ENCODE measurements around the gene PMIS2. TPM values are rescaled to one million over a fixed set of nuclear protein-coding genes. Genes with fewer than 3 reads are reported as not detected.

Gene PMIS2
- polyA plus RNA-seq, 3 donors: not detected

- Mint-ChIP-seq H3K4me1 (peaks cover 30% of the 10 kb centered on the region), H3K27ac (no peak overlapping the region), H3K36me3 (peaks cover 0 to 3% of the 10 kb centered on the region in 2 donors), H3K27me3 (ENCODE audit: low read depth in 3 of 3) (peaks cover 0 to 7% (median 2%) of the 10 kb centered on the region in 3 donors), H3K9me3 (peaks cover 14 to 38% (median 36%) of the 10 kb centered on the region in 7 donors), H3K4me3 (no peak overlapping the region)
- Histone ChIP-seq H3K9ac (ENCODE audit: insufficient read depth, low read length, poor library complexity, severe bottlenecking) (no peak overlapping the region), H3K36me3 (replicated peaks in 1 of 2; ENCODE audit: control insufficient read depth in 1 of 2, insufficient read depth in 2 of 2, low read length in 2 of 2) (no peaks in the 10 kb centered on the region), H3K4me1 (ENCODE audit: control insufficient read depth in 1 of 2, insufficient read depth in 2 of 2, low read length in 2 of 2) (peaks cover 26 to 27% of the 10 kb centered on the region in 2 donors), H3K27ac (ENCODE audit: low read depth in 1 of 2, low read length in 2 of 2) (no peak overlapping the region), H2AFZ (ENCODE audit: insufficient read depth, low read depth, low read length, poor library complexity, severe bottlenecking) (no peak overlapping the region), H3K9me3 (replicated peaks in 1 of 2; ENCODE audit: control insufficient read depth in 1 of 2, insufficient read depth in 1 of 2, low read length in 2 of 2) (peaks cover 27 to 31% of the 10 kb centered on the region in 2 donors), H3K79me2 (ENCODE audit: insufficient read depth, low read length) (peaks cover under 1% of the 10 kb centered on the region), H4K20me1 (ENCODE audit: insufficient read depth, low read length) (no peaks in the 10 kb centered on the region), H3K27me3 (ENCODE audit: control insufficient read depth in 2 of 2, insufficient read depth in 2 of 2, low read length in 2 of 2) (no peaks in the 10 kb centered on the region), H3K4me3 (replicated peaks in 1 of 3; ENCODE audit: low read depth in 2 of 3, low read length in 3 of 3) (no peak overlapping the region), H3K4me2 (replicated peaks; ENCODE audit: extremely low read depth, low read length, poor library complexity, severe bottlenecking) (no peak overlapping the region)
- DNase-seq: no peak
- WGBS (ENCODE audit: insufficient coverage): no CpG with 5 or more reads among the region's 3 CpGs
- intact Hi-C loops (cut with micrococcal nuclease): no loop called here
- TF ChIP-seq CTCF (IDR thresholded peaks at IDR 0.05): no peak
Observed at GRCh38 chr19:35607661-35608060, 21.7 kb downstream of the PMIS2 start.

- Mint-ChIP-seq H3K4me3 (no peak overlapping the region), H3K27me3 (ENCODE audit: low read depth in 3 of 3) (peaks cover 0 to 7% (median 2%) of the 10 kb centered on the region in 3 donors), H3K9me3 (peaks cover 14 to 38% (median 36%) of the 10 kb centered on the region in 7 donors), H3K36me3 (peaks cover 0 to 3% of the 10 kb centered on the region in 2 donors), H3K4me1 (peaks cover 35% of the 10 kb centered on the region), H3K27ac (no peak overlapping the region)
- H3K27me3 ChIP-seq (ENCODE audit: control insufficient read depth in 2 of 2, insufficient read depth in 2 of 2, low read length in 2 of 2): no peaks in the 10 kb centered on the region
- H3K9me3 ChIP-seq (replicated peaks in 1 of 2; ENCODE audit: control insufficient read depth in 1 of 2, insufficient read depth in 1 of 2, low read length in 2 of 2): peaks cover 27 to 31% of the 10 kb centered on the region in 2 donors
- DNase-seq: no peak
- intact Hi-C loops (cut with micrococcal nuclease): no loop called here
- no peaks in the 10 kb centered on the region for H4K20me1 ChIP-seq (ENCODE audit: insufficient read depth, low read length)
- H3K4me3 ChIP-seq (replicated peaks in 1 of 3; ENCODE audit: low read depth in 2 of 3, low read length in 3 of 3): no peak overlapping the region
- no peak overlapping the region for H3K27ac ChIP-seq (ENCODE audit: low read depth in 1 of 2, low read length in 2 of 2)
- H3K4me2 ChIP-seq (replicated peaks; ENCODE audit: extremely low read depth, low read length, poor library complexity, severe bottlenecking): no peak overlapping the region
- no peak overlapping the region for H2AFZ ChIP-seq (ENCODE audit: insufficient read depth, low read depth, low read length, poor library complexity, severe bottlenecking)
- TF ChIP-seq CTCF (IDR thresholded peaks at IDR 0.05): no peak
- peaks cover 32 to 33% of the 10 kb centered on the region in 2 donors for H3K4me1 ChIP-seq (ENCODE audit: control insufficient read depth in 1 of 2, insufficient read depth in 2 of 2, low read length in 2 of 2)
- no peaks in the 10 kb centered on the region for H3K36me3 ChIP-seq (replicated peaks in 1 of 2; ENCODE audit: control insufficient read depth in 1 of 2, insufficient read depth in 2 of 2, low read length in 2 of 2)
- no peak overlapping the region for H3K9ac ChIP-seq (ENCODE audit: insufficient read depth, low read length, poor library complexity, severe bottlenecking)
- H3K79me2 ChIP-seq (ENCODE audit: insufficient read depth, low read length): peaks cover 6% of the 10 kb centered on the region
- 94% methylated on average over 2 of the region's 2 CpGs for WGBS (ENCODE audit: insufficient coverage)
Observed at GRCh38 chr19:35608251-35608650, 22.3 kb downstream of the PMIS2 start.

All from CD14-positive monocyte (primary cell).